NCI-H748 (cell line): ENCODE measurements around the gene FRMPD2.
A peak's percentile ranks its signal among the peaks of the same experiment; 100 is the strongest.
"Not testable (repeated sequence)": the region's sequence is repeated elsewhere in the genome, so short reads cannot be mapped to it uniquely, and the experiment has no call there.

ENCODE experiments used
- DNase-seq: peaks from one replicate; lab custom pipeline; 2025; ENCODE audit not compliant: unreplicated experiment; lab: John Stamatoyannopoulos, UW

The FRMPD2 gene

GRCh38 chr10:48253970-48254657 is 20.4 kb downstream of the FRMPD2 start:
- no peak for DNase-seq

GRCh38 chr10:48252354-48252650 is 22.2 kb downstream of the FRMPD2 start:
- no peak for DNase-seq

GRCh38 chr10:48251525-48252353 is 22.8 kb downstream of the FRMPD2 start:
- DNase-seq = peak; percentile 91

GRCh38 chr10:48251152-48251524 is 23.4 kb downstream of the FRMPD2 start:
- DNase-seq = peak; percentile 56

GRCh38 chr10:48249763-48250351 is 24.6 kb downstream of the FRMPD2 start:
- no peak for DNase-seq

GRCh38 chr10:48249004-48249762 is 25.3 kb downstream of the FRMPD2 start:
- DNase-seq = no peak

- DNase-seq = no peak
These were observed 26.0 kb downstream of the FRMPD2 start for GRCh38 chr10:48248462-48248861.

- DNase-seq = no peak
These were observed 26.8 kb downstream of the FRMPD2 start for GRCh38 chr10:48247680-48248079.

GRCh38 chr10:48246501-48246900 is 28.0 kb downstream of the FRMPD2 start:
- no peak for DNase-seq

- no peak for DNase-seq
These were observed 28.5 kb downstream of the FRMPD2 start for GRCh38 chr10:48245977-48246376.

GRCh38 chr10:48243921-48244320 is 30.6 kb downstream of the FRMPD2 start:
- not testable (repeated sequence) for DNase-seq

GRCh38 chr10:48243487-48243886 is 31.0 kb downstream of the FRMPD2 start:
- peak; percentile 39 for DNase-seq

- no peak for DNase-seq
These were observed 32.2 kb downstream of the FRMPD2 start for GRCh38 chr10:48242171-48242904.

GRCh38 chr10:48241332-48241731 is 33.2 kb downstream of the FRMPD2 start:
- DNase-seq = no peak

- DNase-seq = no peak
These were observed 34.3 kb downstream of the FRMPD2 start for GRCh38 chr10:48240196-48240595.

- no peak for DNase-seq
These were observed 34.9 kb downstream of the FRMPD2 start for GRCh38 chr10:48239618-48240017.

GRCh38 chr10:48238826-48239520 is 35.5 kb downstream of the FRMPD2 start:
- DNase-seq = no peak

- DNase-seq = no peak
These were observed 36.9 kb downstream of the FRMPD2 start for GRCh38 chr10:48237259-48238250.

GRCh38 chr10:48236199-48236621 is 38.3 kb downstream of the FRMPD2 start:
- no peak for DNase-seq
